NCI-H2227 treated with DMSO at 0.1 percent for 48 hours (cell line): ENCODE results near the gene COX19.
"Not testable (repeated sequence)": the region's sequence is repeated elsewhere in the genome, so short reads cannot be mapped to it uniquely, and the experiment has no call there.

Experiments used
- DNase-seq: peaks from one replicate; lab custom pipeline; 2025; lab: John Stamatoyannopoulos, UW

COX19 gene

GRCh38 chr7:960972-961371, 14.4 kb downstream of the COX19 start:
- not testable (repeated sequence) for DNase-seq

- DNase-seq = no peak
Measured at GRCh38 chr7:960269-960871, 15.0 kb downstream of the COX19 start.

- not testable (repeated sequence) for DNase-seq
Measured at GRCh38 chr7:959740-960139, 15.6 kb downstream of the COX19 start.

GRCh38 chr7:959271-959670, 16.1 kb downstream of the COX19 start:
- no peak for DNase-seq

- no peak for DNase-seq
Measured at GRCh38 chr7:958221-959200, 16.8 kb downstream of the COX19 start.

- no peak for DNase-seq
Measured at GRCh38 chr7:957418-958220, 17.7 kb downstream of the COX19 start.

- no peak for DNase-seq
Measured at GRCh38 chr7:956031-956430, 19.3 kb downstream of the COX19 start.

- no peak for DNase-seq
Measured at GRCh38 chr7:954330-955238, 20.8 kb downstream of the COX19 start, which contains the start of gene ADAP1. TSS of gene ADAP1 (minus strand) at chr7:954680. CDS start at chr7:954477, 203 bp downstream.

GRCh38 chr7:953547-954327, 21.6 kb downstream of the COX19 start:
- no peak for DNase-seq

- no peak for DNase-seq
Measured at GRCh38 chr7:952548-953441, 22.6 kb downstream of the COX19 start.

GRCh38 chr7:951881-952547, 23.3 kb downstream of the COX19 start:
- DNase-seq = no peak

GRCh38 chr7:949021-949934, 26.1 kb downstream of the COX19 start:
- DNase-seq = no peak

- DNase-seq = no peak
Measured at GRCh38 chr7:947391-948210, 27.7 kb downstream of the COX19 start.

GRCh38 chr7:946256-946996, 28.9 kb downstream of the COX19 start:
- DNase-seq = no peak

- DNase-seq = no peak
Measured at GRCh38 chr7:945556-946255, 29.6 kb downstream of the COX19 start.

GRCh38 chr7:945147-945555, 30.2 kb downstream of the COX19 start:
- no peak for DNase-seq
